BE2C (cell line): ENCODE data around the gene ODC1.

Source experiments
- DNase-seq: peaks from one replicate; pipeline ENCODE4 v3.0.0-alpha.2; 2020
- H3K27me3 ChIP-seq: fragments of 250-450 bp; sonication (Bioruptor Pico); 2 replicates; pipeline ENCODE4 v1.5.1; 2020; ENCODE audit warnings: mild to moderate bottlenecking
- H3K36me3 ChIP-seq: fragments of 250-450 bp; sonication (Bioruptor Pico); 2 replicates; pipeline ENCODE4 v1.5.1; 2020; ENCODE audit warnings: mild to moderate bottlenecking
- H3K4me1 ChIP-seq: fragments of 250-450 bp; sonication (Bioruptor Pico); 2 replicates; pipeline ENCODE4 v1.5.1; 2020
- H3K4me3 ChIP-seq: 2 replicates; pipeline ENCODE4 v1.5.1; 2011; ENCODE audit warnings: low read depth, low read length
- H3K9me3 ChIP-seq: fragments of 250-450 bp; sonication (Bioruptor Pico); 2 replicates; pipeline ENCODE4 v1.5.1; 2020
- TF ChIP-seq, protein P1 (sequence below): IDR thresholded peaks from 2 replicates; pipeline ENCODE4 v1.5.1; 2012; ENCODE audit warnings: mild to moderate bottlenecking, low read depth, low read length

The ODC1 gene

DNA sequence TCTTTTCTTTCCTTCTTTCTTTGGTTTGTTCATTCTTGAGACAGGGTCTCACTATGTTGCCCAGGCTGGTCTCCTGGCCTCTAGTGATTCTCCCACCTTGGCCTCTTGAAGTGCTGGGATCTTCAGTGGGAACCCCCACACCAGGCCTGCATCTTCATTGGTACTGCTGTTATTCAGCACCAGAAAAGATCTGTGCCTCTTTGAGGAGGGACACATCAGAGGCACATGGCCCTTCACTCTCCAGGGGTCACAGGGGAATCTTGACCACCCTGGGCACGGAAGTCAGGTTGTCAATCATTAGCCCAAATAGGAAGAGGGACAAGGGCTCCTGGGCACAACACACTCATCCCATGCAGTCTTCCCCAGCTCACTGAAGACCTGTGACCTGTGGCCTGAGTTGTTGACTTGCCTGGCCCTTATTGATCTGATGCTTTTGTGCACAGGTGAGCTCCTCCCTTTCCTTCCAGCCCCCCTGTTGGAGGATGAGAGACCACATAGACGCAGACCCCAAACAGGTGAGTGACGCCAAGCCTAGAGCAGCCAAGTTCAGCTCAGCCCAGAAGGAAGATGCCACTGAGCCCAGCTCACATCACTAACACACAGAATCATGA, 33.0 kb upstream of the ODC1 start:
- Histone ChIP-seq H3K9me3 (no peaks in the 10 kb centered on the region), H3K36me3 (no peaks in the 10 kb centered on the region), H3K4me1 (no peaks in the 10 kb centered on the region), H3K27me3 (no peaks in the 10 kb centered on the region), H3K4me3 (no peak overlapping the region)
- DNase-seq, result no peak
- TF ChIP-seq, protein P1, sequence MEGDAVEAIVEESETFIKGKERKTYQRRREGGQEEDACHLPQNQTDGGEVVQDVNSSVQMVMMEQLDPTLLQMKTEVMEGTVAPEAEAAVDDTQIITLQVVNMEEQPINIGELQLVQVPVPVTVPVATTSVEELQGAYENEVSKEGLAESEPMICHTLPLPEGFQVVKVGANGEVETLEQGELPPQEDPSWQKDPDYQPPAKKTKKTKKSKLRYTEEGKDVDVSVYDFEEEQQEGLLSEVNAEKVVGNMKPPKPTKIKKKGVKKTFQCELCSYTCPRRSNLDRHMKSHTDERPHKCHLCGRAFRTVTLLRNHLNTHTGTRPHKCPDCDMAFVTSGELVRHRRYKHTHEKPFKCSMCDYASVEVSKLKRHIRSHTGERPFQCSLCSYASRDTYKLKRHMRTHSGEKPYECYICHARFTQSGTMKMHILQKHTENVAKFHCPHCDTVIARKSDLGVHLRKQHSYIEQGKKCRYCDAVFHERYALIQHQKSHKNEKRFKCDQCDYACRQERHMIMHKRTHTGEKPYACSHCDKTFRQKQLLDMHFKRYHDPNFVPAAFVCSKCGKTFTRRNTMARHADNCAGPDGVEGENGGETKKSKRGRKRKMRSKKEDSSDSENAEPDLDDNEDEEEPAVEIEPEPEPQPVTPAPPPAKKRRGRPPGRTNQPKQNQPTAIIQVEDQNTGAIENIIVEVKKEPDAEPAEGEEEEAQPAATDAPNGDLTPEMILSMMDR, result no peak

DNA sequence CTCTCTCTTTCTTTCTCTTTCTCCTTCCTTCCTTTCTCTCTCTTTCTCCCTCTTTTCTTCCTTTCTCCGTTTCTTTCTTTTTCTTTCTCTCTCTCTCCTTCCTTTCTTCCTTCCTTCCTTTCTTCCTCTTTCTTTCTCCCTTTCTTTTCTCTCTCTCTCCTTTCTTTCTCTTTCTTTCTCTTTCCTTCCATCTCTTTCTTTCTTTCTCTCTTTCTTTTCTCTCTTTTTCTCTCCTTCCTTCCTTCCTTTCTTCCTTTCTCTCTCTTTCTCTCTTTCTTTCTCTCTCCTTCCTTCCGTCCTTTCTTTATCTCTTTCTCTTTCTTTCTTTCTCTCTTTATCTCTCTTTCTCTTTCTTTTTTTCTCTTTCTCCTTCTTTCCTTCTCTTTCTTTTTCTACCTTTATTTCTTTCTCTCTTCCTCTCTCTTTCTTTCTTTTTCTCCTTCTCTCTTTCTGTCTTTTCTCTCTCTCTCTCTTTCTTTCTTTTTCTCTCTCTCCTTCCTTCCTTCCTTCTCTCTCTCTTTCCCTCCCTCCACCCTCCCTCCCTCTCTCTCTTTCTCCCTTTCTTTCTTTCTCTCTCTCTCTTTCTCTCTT, 32.3 kb upstream of the ODC1 start:
- no peak overlapping the region for H3K4me3 ChIP-seq
- no peaks in the 10 kb centered on the region for H3K27me3 ChIP-seq
- H3K9me3 ChIP-seq, result no peaks in the 10 kb centered on the region
- no peak for DNase-seq
- no peaks in the 10 kb centered on the region for H3K36me3 ChIP-seq
- no peaks in the 10 kb centered on the region for H3K4me1 ChIP-seq
- TF ChIP-seq, protein P1, result no peak

DNA sequence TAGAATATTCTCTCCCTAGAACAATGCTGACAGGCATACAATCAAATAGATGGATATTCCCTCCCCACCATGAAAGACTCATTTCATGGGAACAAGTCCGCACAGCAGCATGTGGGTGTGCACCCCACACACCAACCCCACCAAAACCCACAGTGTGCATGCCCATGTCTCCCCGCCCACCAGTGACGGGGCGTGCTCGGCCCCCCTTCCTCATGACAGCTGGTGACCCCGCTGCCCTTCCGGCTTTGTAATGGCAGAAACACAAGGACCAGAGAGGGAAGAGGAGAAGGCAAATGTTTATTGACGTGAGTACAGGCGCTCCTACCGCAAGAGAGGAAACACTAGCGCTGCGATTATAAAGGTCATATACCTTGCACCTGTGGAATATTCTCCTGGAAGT, 30.8 kb upstream of the ODC1 start:
- Histone ChIP-seq H3K36me3 (no peaks in the 10 kb centered on the region), H3K4me3 (no peak overlapping the region), H3K4me1 (no peaks in the 10 kb centered on the region), H3K27me3 (no peaks in the 10 kb centered on the region), H3K9me3 (no peaks in the 10 kb centered on the region)
- TF ChIP-seq, protein P1, result no peak
- no peak for DNase-seq

DNA sequence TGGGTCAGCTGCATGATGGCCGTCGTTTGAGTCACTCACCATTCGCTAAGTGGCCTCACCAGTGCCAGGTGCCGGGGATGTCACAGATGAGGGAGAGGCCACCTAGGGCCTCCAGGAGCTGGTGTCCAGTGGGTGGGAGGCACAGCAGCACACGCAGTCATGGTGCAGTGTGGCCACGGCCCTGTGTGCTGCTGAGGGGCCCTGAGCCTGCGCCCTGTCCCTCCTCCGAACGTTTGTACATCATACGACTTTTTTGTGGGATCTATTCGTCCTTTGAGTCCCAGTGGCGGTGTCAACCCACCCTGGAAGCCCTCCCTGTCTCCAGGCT, 30.1 kb upstream of the ODC1 start:
- TF ChIP-seq, protein P1, result no peak
- no peak overlapping the region for H3K4me3 ChIP-seq
- H3K4me1 ChIP-seq, result no peaks in the 10 kb centered on the region
- H3K9me3 ChIP-seq, result no peaks in the 10 kb centered on the region
- no peaks in the 10 kb centered on the region for H3K27me3 ChIP-seq
- no peaks in the 10 kb centered on the region for H3K36me3 ChIP-seq
- no peak for DNase-seq

DNA sequence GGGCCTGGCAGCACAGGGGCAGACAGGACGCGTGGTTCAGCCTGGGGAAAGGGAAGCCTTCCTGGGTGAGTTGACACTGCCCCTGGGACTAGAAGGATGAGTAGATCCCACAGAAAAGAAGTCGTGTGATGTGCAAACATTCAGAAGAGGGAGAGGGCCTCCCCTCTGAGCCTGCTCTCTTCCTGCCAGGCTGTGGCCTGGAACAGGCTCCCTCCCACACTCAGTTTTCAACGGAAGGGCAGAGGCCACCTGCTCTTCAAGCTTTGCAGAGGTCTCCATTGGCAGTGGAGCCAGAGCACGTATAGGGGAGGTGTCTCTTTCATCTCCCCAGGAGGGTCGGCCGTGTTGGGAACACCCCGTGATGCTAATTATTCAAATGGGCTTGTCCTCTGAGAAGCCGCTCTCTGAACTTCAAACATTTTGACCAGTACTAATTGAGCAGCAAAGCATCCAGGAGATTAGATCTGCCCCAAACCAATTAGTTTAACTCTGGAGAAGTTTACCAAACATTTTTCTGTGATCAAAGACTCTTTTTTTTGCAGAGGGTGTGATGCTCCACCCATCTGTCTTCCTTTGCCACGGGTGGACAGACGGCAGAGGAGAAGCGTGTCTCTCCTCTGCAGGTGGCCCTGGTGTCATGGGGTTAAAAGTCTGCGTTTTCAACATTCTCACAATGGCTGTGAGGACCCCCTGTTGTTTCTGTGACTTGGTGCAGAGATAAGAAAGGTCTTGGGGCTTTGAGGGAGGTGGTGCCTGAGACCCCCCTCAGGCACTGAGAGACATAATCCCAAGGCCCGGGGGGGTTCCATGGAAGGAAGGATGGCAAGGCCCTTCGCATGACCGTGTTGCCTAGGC, 29.5 kb upstream of the ODC1 start:
- Histone ChIP-seq H3K27me3 (no peaks in the 10 kb centered on the region), H3K4me1 (no peaks in the 10 kb centered on the region), H3K36me3 (no peaks in the 10 kb centered on the region), H3K9me3 (no peaks in the 10 kb centered on the region), H3K4me3 (no peak overlapping the region)
- DNase-seq, result no peak
- TF ChIP-seq, protein P1, result no peak
